Endodermal cell (in vitro differentiated cells): ENCODE results near the gene HIPK1. TPM values are rescaled to one million over a fixed set of nuclear protein-coding genes. Genes with fewer than 3 reads are reported as not detected.

ENCODE experiments used
- DNase-seq: peaks from one replicate; pipeline ENCODE4 v3.0.0-alpha.2; 2017
- H3K27ac ChIP-seq: 2 replicates; pipeline ENCODE4 v1.5.1; 2013; ENCODE audit warnings: mild to moderate bottlenecking, low read depth, low read length, moderate library complexity
- H3K27me3 ChIP-seq: 2 replicates; pipeline ENCODE4 v1.6.1; 2013; ENCODE audit warnings: mild to moderate bottlenecking, low read length, moderate library complexity; ENCODE audit not compliant: insufficient read depth, control insufficient read depth, poor library complexity, severe bottlenecking
- H3K36me3 ChIP-seq: 2 replicates; pipeline ENCODE4 v1.7.0; 2013; ENCODE audit warnings: mild to moderate bottlenecking, low read length, moderate library complexity; ENCODE audit not compliant: control insufficient read depth, insufficient read depth
- H3K4me1 ChIP-seq: one replicate; pipeline ENCODE4 v1.7.0; 2013; ENCODE audit warnings: low read length; ENCODE audit not compliant: control insufficient read depth, insufficient read depth
- H3K4me3 ChIP-seq: 2 replicates; pipeline ENCODE4 v1.5.1; 2013; ENCODE audit warnings: mild to moderate bottlenecking, low read length, moderate library complexity
- H3K9ac ChIP-seq: 2 replicates; pipeline ENCODE4 v1.6.1; 2013; ENCODE audit warnings: mild to moderate bottlenecking, low read length, moderate library complexity; ENCODE audit not compliant: poor library complexity, severe bottlenecking; ENCODE audit errors: extremely low read depth
- H3K9me3 ChIP-seq: 2 replicates; pipeline ENCODE4 v1.6.1; 2013; ENCODE audit warnings: mild to moderate bottlenecking, low read length, moderate library complexity; ENCODE audit not compliant: control insufficient read depth
- H3K27ac Mint-ChIP-seq: 2 replicates; pipeline ENCODE4 v1.8.0; 2020; ENCODE audit warnings: mixed read lengths
- H3K27me3 Mint-ChIP-seq: 2 replicates; pipeline ENCODE4 v1.8.0; 2021; ENCODE audit warnings: mild to moderate bottlenecking, mixed read lengths; ENCODE audit not compliant: insufficient read depth
- H3K36me3 Mint-ChIP-seq: 2 replicates; pipeline ENCODE4 v1.8.0; 2020; ENCODE audit warnings: low read depth, mixed read lengths
- H3K4me1 Mint-ChIP-seq: 2 replicates; pipeline ENCODE4 v1.8.0; 2020; ENCODE audit warnings: mixed read lengths
- H3K4me3 Mint-ChIP-seq: 2 replicates; pipeline ENCODE4 v1.8.0; 2020; ENCODE audit warnings: mild to moderate bottlenecking, moderate library complexity, mixed read lengths
- H3K9me3 Mint-ChIP-seq: 2 replicates; pipeline ENCODE4 v1.8.0; 2020; ENCODE audit warnings: mild to moderate bottlenecking, mixed read lengths
- CTCF ChIP-seq: fragments of 200-600 bp; sonication (generic); conservative IDR thresholded peaks from 2 replicates; pipeline ENCODE4 v1.5.0; 2021; ENCODE audit warnings: antibody characterized with exemption, mild to moderate bottlenecking
- WGBS, 2 experiments: methylation state at CpG; one replicate each; pipeline versions ENCODE4 v1.1.5 to v1.1.7; 2013; ENCODE audit warnings: missing lambda C conversion rate in 2 of 2, mixed read lengths in 1 of 2; ENCODE audit not compliant: insufficient coverage in 1 of 2, insufficient read length in 1 of 2; 5-methylcytosine and 5-hydroxymethylcytosine counted together
- total RNA-seq, 2 donors: library from RNA; stranded (reverse); fragmentation: NEBNext Ultra II Directional in 1 of 2; extraction: Animal tissue kit (Norgen Biotek cat#: 25700) in 1 of 2; gene quantifications; 2 replicates in 1 of 2; 3 replicates in 1 of 2; pipeline ENCODE4 v1.2.1, GENCODE V29; 2021

Gene HIPK1
- total RNA-seq, 2 donors from 2014 or later = 71.4 to 79.2 TPM

GRCh38 chr1:113924473-113924872 is 4.7 kb upstream of the HIPK1 start:
- H3K27me3 Mint-ChIP-seq = peaks cover 17% of the 10 kb centered on the region
- no peak overlapping the region for H3K27ac ChIP-seq
- peaks cover 8% of the 10 kb centered on the region for H3K4me1 ChIP-seq
- no peak for TF ChIP-seq CTCF
- H3K27me3 ChIP-seq = peaks cover 30% of the 10 kb centered on the region
- no peaks in the 10 kb centered on the region for H3K9me3 Mint-ChIP-seq
- no peaks in the 10 kb centered on the region for H3K9me3 ChIP-seq
- no peak overlapping the region for H3K4me3 Mint-ChIP-seq
- H3K36me3 ChIP-seq = no peaks in the 10 kb centered on the region
- H3K4me3 ChIP-seq = no peak overlapping the region
- H3K9ac ChIP-seq = no peak overlapping the region
- DNase-seq = no peak
- no peak overlapping the region for H3K27ac Mint-ChIP-seq
- H3K4me1 Mint-ChIP-seq = peaks cover 7% of the 10 kb centered on the region
- WGBS, 2 experiments = 91 to 94% methylated on average over 2 of the region's 2 CpGs
- no peaks in the 10 kb centered on the region for H3K36me3 Mint-ChIP-seq

GRCh38 chr1:113928187-113928930 is 765 bp upstream of the HIPK1 start:
- peak overlapping the region; percentile 90 for H3K4me3 ChIP-seq
- no peak for TF ChIP-seq CTCF
- WGBS, 2 experiments = 37 to 60% methylated on average over 3 to 6 of the region's 6 CpGs
- H3K4me1 Mint-ChIP-seq = peaks cover 27% of the 10 kb centered on the region
- H3K36me3 Mint-ChIP-seq = no peaks in the 10 kb centered on the region
- H3K27ac ChIP-seq = no peak overlapping the region
- H3K4me1 ChIP-seq = peaks cover 8% of the 10 kb centered on the region
- H3K9ac ChIP-seq = peak overlapping the region; percentile 70
- DNase-seq = no peak
- H3K9me3 ChIP-seq = no peaks in the 10 kb centered on the region
- H3K27me3 Mint-ChIP-seq = peaks cover 12% of the 10 kb centered on the region
- H3K9me3 Mint-ChIP-seq = no peaks in the 10 kb centered on the region
- H3K4me3 Mint-ChIP-seq = peak overlapping the region; percentile 88
- no peaks in the 10 kb centered on the region for H3K36me3 ChIP-seq
- H3K27me3 ChIP-seq = peaks cover 18% of the 10 kb centered on the region
- no peak overlapping the region for H3K27ac Mint-ChIP-seq

- Mint-ChIP-seq H3K27me3 (peaks cover under 1% of the 10 kb centered on the region), H3K9me3 (no peaks in the 10 kb centered on the region), H3K4me1 (peaks cover 35% of the 10 kb centered on the region), H3K36me3 (no peaks in the 10 kb centered on the region), H3K27ac (peak overlapping the region; percentile 79), H3K4me3 (peak overlapping the region; percentile 88)
- 0% methylated on average over 13 to 64 of the region's 64 CpGs for WGBS, 2 experiments
- no peaks in the 10 kb centered on the region for H3K36me3 ChIP-seq
- DNase-seq = no peak
- TF ChIP-seq CTCF = peak; percentile 45
- peaks cover 8% of the 10 kb centered on the region for H3K4me1 ChIP-seq
- peaks cover 3% of the 10 kb centered on the region for H3K27me3 ChIP-seq
- H3K4me3 ChIP-seq = peak overlapping the region; percentile 96
- H3K27ac ChIP-seq = peak overlapping the region; percentile 68
- H3K9me3 ChIP-seq = no peaks in the 10 kb centered on the region
- peak overlapping the region; percentile 86 for H3K9ac ChIP-seq
Measured at GRCh38 chr1:113929750-113930498, 800 bp downstream of the HIPK1 start.
